HG02852 (cell line): ENCODE data around the gene PPIL6.
"Not testable (repeated sequence)": the region's sequence is repeated elsewhere in the genome, so short reads cannot be mapped to it uniquely, and the experiment has no call there.

ENCODE experiments used
- ATAC-seq: cut with Tn5 transposase; IDR thresholded peaks from one replicate; pipeline ENCODE4 v1.9.1; 2021; ENCODE audit warnings: mild to moderate bottlenecking, moderate library complexity; ENCODE audit not compliant: unreplicated experiment

The PPIL6 gene

GRCh38 chr6:109467696-109468095, 27.3 kb upstream of the PPIL6 start:
- ATAC-seq, result no peak

- ATAC-seq, result no peak
Observed at GRCh38 chr6:109466212-109466923, 25.9 kb upstream of the PPIL6 start.

- no peak for ATAC-seq
Observed at GRCh38 chr6:109465772-109466171, 25.3 kb upstream of the PPIL6 start.

- ATAC-seq, result no peak
Observed at GRCh38 chr6:109461733-109462526, 21.5 kb upstream of the PPIL6 start.

- not testable (repeated sequence) for ATAC-seq
Observed at GRCh38 chr6:109461205-109461604, 20.8 kb upstream of the PPIL6 start.

- no peak for ATAC-seq
Observed at GRCh38 chr6:109460161-109460829, 19.9 kb upstream of the PPIL6 start.

- ATAC-seq, result peak; percentile 15
Observed at GRCh38 chr6:109458774-109459531, 18.5 kb upstream of the PPIL6 start.

GRCh38 chr6:109457562-109457996, 17.2 kb upstream of the PPIL6 start:
- no peak for ATAC-seq

GRCh38 chr6:109456710-109457561, 16.5 kb upstream of the PPIL6 start:
- no peak for ATAC-seq

- peak; percentile 9 for ATAC-seq
Observed at GRCh38 chr6:109456111-109456583, 15.7 kb upstream of the PPIL6 start.

GRCh38 chr6:109455437-109456110, 15.1 kb upstream of the PPIL6 start, which contains the start of gene MICAL1:
MICAL1 (minus strand) TSS chr6:109455772; CDS start chr6:109454196, 1,576 bp downstream.
- ATAC-seq, result peak; percentile 55

GRCh38 chr6:109454496-109455436, 14.3 kb upstream of the PPIL6 start:
- ATAC-seq, result peak; percentile 31

- ATAC-seq, result no peak
Observed at GRCh38 chr6:109453594-109454495, 13.4 kb upstream of the PPIL6 start.

- no peak for ATAC-seq
Observed at GRCh38 chr6:109453156-109453555, 12.7 kb upstream of the PPIL6 start.

GRCh38 chr6:109452181-109452580, 11.8 kb upstream of the PPIL6 start:
- ATAC-seq, result no peak

- ATAC-seq, result no peak
Observed at GRCh38 chr6:109451376-109451775, 10.9 kb upstream of the PPIL6 start.

GRCh38 chr6:109450801-109451200, 10.4 kb upstream of the PPIL6 start:
- ATAC-seq, result no peak
